ENCODE measurements around the gene MICAL2. TPM values are rescaled to one million over a fixed set of nuclear protein-coding genes. Genes with fewer than 3 reads are reported as not detected.

MICAL2 gene
- total and polyA plus RNA-seq, 2 donors (not counting 3 experiments of a cell fraction or from before 2014, with no cell fraction given) = 67.6 to 200 TPM

- TF ChIP-seq MYC (IDR thresholded peaks at IDR 0.05; ENCODE audit: low read depth, low read length) (no peak), POLR2AphosphoS5 (IDR thresholded peaks at IDR 0.05; ENCODE audit: insufficient read depth, low read depth, low read length) (no peak), EZH2 (IDR thresholded peaks at IDR 0.05; ENCODE audit: borderline replicate concordance, low read depth, low read length, severe bottlenecking) (no peak), GATA2 (IDR thresholded peaks at IDR 0.05; ENCODE audit: insufficient read depth, insufficient read length, low read depth, low read length) (no peak), JUN (IDR thresholded peaks at IDR 0.05; ENCODE audit: borderline replicate concordance, insufficient read depth, insufficient read length, low read depth) (no peak), FOS (IDR thresholded peaks at IDR 0.05; ENCODE audit: borderline replicate concordance, insufficient read depth, low read length) (no peak), MAX (IDR thresholded peaks at IDR 0.05; ENCODE audit: insufficient read depth, insufficient read length) (no peak), CTCF (IDR thresholded peaks at IDR 0.05; ENCODE audit: extremely low read depth in 1 of 2, insufficient read depth in 1 of 2, low read depth in 1 of 2, low read length in 2 of 2) (no peak), POLR2A (IDR thresholded peaks at IDR 0.05; ENCODE audit: low read depth, low read length) (no peak)
- Histone ChIP-seq H3K4me2 (ENCODE audit: insufficient read depth, low read length) (peak overlapping the region; percentile 56), H3K27me3 (ENCODE audit: control insufficient read depth in 2 of 2, insufficient read depth in 2 of 2, low read length in 2 of 2) (no peaks in the 10 kb centered on the region), H3K4me3 (replicated peaks in 1 of 3; ENCODE audit: insufficient read depth in 1 of 3, low read depth in 1 of 3, low read length in 3 of 3) (no peak overlapping the region), H3K27ac (ENCODE audit: insufficient read depth, low read depth, low read length) (no peak overlapping the region), H3K9ac (replicated peaks; ENCODE audit: extremely low read depth, insufficient read depth, low read length) (no peak overlapping the region), H2AFZ (ENCODE audit: low read depth, low read length) (no peak overlapping the region), H3K9me3 (replicated peaks; ENCODE audit: control insufficient read depth, insufficient read depth, low read length) (no peaks in the 10 kb centered on the region), H3K79me2 (ENCODE audit: control insufficient read depth, insufficient read depth, low read length) (peaks cover 74% of the 10 kb centered on the region), H3K9me1 (replicated peaks; ENCODE audit: control insufficient read depth, extremely low read depth, insufficient read depth, low read length) (no peaks in the 10 kb centered on the region), H4K20me1 (replicated peaks; ENCODE audit: control insufficient read depth, extremely low read depth, insufficient read depth, low read length) (no peaks in the 10 kb centered on the region), H3K4me1 (ENCODE audit: control insufficient read depth, extremely low read depth, insufficient read depth, low read length) (peaks cover 40% of the 10 kb centered on the region), H3K36me3 (ENCODE audit: control insufficient read depth in 2 of 2, extremely low read depth in 1 of 2, insufficient read depth in 2 of 2, low read length in 2 of 2) (peaks cover 0 to 2% of the 10 kb centered on the region in 2 experiments)
- intact Hi-C loops (cut with micrococcal nuclease) (no loop called here), dilution Hi-C loops (cut with MboI; ENCODE audit: extremely low pct_ligation_motif_present, low sequenced_read_pairs) (no loop called here)
- DNase-seq (ENCODE audit: low read depth, low spot score) (no peak), FAIRE-seq (peak; percentile 35)
- CTCF ChIA-PET = interaction anchor here (1.2 kb wide), 1 partner anchor 123 kb away, joined by 3 read pairs; no protein-coding TSS in a partner anchor
- POLR2A ChIA-PET = no interaction called here
- BruUV-seq (replicated peaks) = no TSS peak
Observed at GRCh38 chr11:12113294-12113693, 2.9 kb downstream of the MICAL2 start.

All from endothelial cell of umbilical vein (primary cell).